DND-41 (cell line): ENCODE data around the gene UGT1A5.

Source experiments
- ATAC-seq: fragments of 200-7000 bp; cut with Tn5 transposase; 3 replicates; pipeline ENCODE4 v1.9.1; 2021; ENCODE audit warnings: low read depth; ENCODE audit not compliant: insufficient read depth
- DNase-seq: peaks from one replicate; pipeline ENCODE4 v3.0.0-alpha.2; 2020
- H2AFZ ChIP-seq: 2 replicates; pipeline ENCODE4 v1.6.0; 2012; ENCODE audit warnings: low read depth, low read length
- H3K27ac ChIP-seq: 2 replicates; pipeline ENCODE4 v1.5.1; 2012; ENCODE audit warnings: low read length, inconsistent platforms
- H3K27me3 ChIP-seq: fragments of 200-600 bp; sonication (generic); 2 replicates; pipeline ENCODE4 v1.6.0; 2012; ENCODE audit warnings: low read length, mild to moderate bottlenecking, inconsistent platforms; ENCODE audit not compliant: insufficient read depth, poor library complexity
- H3K36me3 ChIP-seq: 2 replicates; pipeline ENCODE4 v1.5.1; 2012; ENCODE audit warnings: low read length, inconsistent platforms; ENCODE audit not compliant: insufficient read depth
- H3K4me1 ChIP-seq: 2 replicates; pipeline ENCODE4 v1.5.1; 2012; ENCODE audit warnings: mild to moderate bottlenecking, low read length; ENCODE audit not compliant: insufficient read depth
- H3K4me2 ChIP-seq: 2 replicates; pipeline ENCODE4 v1.6.0; 2012; ENCODE audit warnings: mild to moderate bottlenecking, moderate library complexity, low read length, inconsistent platforms; ENCODE audit not compliant: insufficient read depth
- H3K4me3 ChIP-seq, 2 experiments: fragments of 200-600 bp in 1 of 2; shearing (Covaris generic) in 1 of 2; 2 replicates each; pipeline ENCODE4 v1.5.1; 2012 to 2016; ENCODE audit warnings: inconsistent platforms in 2 of 2, low read length in 2 of 2, mild to moderate bottlenecking in 2 of 2, low read depth in 1 of 2, moderate library complexity in 1 of 2
- H3K79me2 ChIP-seq: 2 replicates; pipeline ENCODE4 v1.6.0; 2012; ENCODE audit warnings: low read length, inconsistent platforms; ENCODE audit not compliant: insufficient read depth
- H3K9ac ChIP-seq: 2 replicates; pipeline ENCODE4 v1.6.0; 2012; ENCODE audit warnings: low read depth, mild to moderate bottlenecking, inconsistent platforms, low read length, moderate library complexity
- H3K9me3 ChIP-seq: 2 replicates; pipeline ENCODE4 v1.5.1; 2012; ENCODE audit warnings: low read length, moderate library complexity, mild to moderate bottlenecking, inconsistent platforms; ENCODE audit not compliant: insufficient read depth, severe bottlenecking
- H4K20me1 ChIP-seq: 2 replicates; pipeline ENCODE4 v1.6.0; 2012; ENCODE audit warnings: low read length; ENCODE audit not compliant: insufficient read depth
- CTCF ChIP-seq: IDR thresholded peaks from 2 replicates; pipeline ENCODE4 v1.5.1; 2012; ENCODE audit warnings: borderline replicate concordance, low read length, moderate library complexity, mild to moderate bottlenecking; ENCODE audit not compliant: poor library complexity, severe bottlenecking; ENCODE audit errors: extremely low read depth
- EZH2 ChIP-seq: IDR thresholded peaks from 3 replicates; pipeline ENCODE4 v1.6.1; 2012; ENCODE audit warnings: borderline replicate concordance, low read depth, mild to moderate bottlenecking, moderate library complexity, low read length, inconsistent platforms; ENCODE audit not compliant: severe bottlenecking

The UGT1A5 gene

GRCh38 chr2:233680361-233681045, 32.2 kb upstream of the UGT1A5 start:
- Histone ChIP-seq H3K4me1 (no peaks in the 10 kb centered on the region), H3K9ac (no peak overlapping the region), H3K4me3 (no peak overlapping the region), H3K9me3 (no peaks in the 10 kb centered on the region), H3K79me2 (no peaks in the 10 kb centered on the region), H4K20me1 (no peaks in the 10 kb centered on the region), H2AFZ (no peak overlapping the region), H3K36me3 (no peaks in the 10 kb centered on the region), H3K27ac (no peak overlapping the region), H3K27me3 (no peaks in the 10 kb centered on the region), H3K4me2 (no peak overlapping the region)
- no peak for DNase-seq
- no peak for ATAC-seq
- TF ChIP-seq EZH2 (no peak), CTCF (no peak)

GRCh38 chr2:233681521-233682099, 31.1 kb upstream of the UGT1A5 start, which contains the start of gene UGT1A7:
Gene UGT1A7, plus strand, starts transcription at chr2:233681901. Its CDS starts 37 bp downstream, at chr2:233681938.
- H3K27me3 ChIP-seq: no peaks in the 10 kb centered on the region
- TF ChIP-seq CTCF (no peak), EZH2 (no peak)

DNA sequence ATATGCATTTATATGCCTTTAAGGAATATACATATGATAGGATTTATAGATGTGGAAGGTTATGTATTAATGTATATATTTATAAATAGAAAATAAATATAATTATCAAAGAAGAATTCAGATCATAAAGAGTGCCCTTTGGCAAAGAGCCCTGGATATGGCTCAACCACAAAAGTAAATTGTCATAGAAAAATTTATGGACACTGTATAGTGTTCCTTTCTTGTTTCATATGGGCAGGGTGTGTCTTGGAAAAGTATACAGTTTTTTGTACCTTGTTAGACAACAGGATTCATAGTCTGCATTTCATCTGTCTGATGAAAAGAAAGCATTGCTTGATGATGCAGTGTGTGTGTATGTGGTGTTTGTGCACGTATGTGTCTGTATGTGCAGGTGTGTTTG, 28.1 kb upstream of the UGT1A5 start:
- no peaks in the 10 kb centered on the region for H3K36me3 ChIP-seq
- H3K9ac ChIP-seq: no peak overlapping the region
- no peak overlapping the region for H3K4me2 ChIP-seq
- H3K27ac ChIP-seq: no peak overlapping the region
- ATAC-seq: no peak
- H3K4me3 ChIP-seq: no peak overlapping the region
- no peaks in the 10 kb centered on the region for H3K27me3 ChIP-seq
- H3K4me1 ChIP-seq: no peaks in the 10 kb centered on the region
- no peaks in the 10 kb centered on the region for H4K20me1 ChIP-seq
- H3K9me3 ChIP-seq: no peaks in the 10 kb centered on the region
- TF ChIP-seq CTCF (no peak), EZH2 (no peak)
- H2AFZ ChIP-seq: no peak overlapping the region
- no peak for DNase-seq
- no peaks in the 10 kb centered on the region for H3K79me2 ChIP-seq

More at GRCh38 chr2:233681521-233682099, 31.1 kb upstream of the UGT1A5 start, which contains the start of gene UGT1A7:
- Histone ChIP-seq H3K4me3 (no peak within 1 kb of the TSS), H4K20me1 (no peaks in the 10 kb centered on the region), H3K36me3 (no peaks in the 10 kb centered on the region), H3K4me1 (no peaks in the 10 kb centered on the region), H3K79me2 (no peaks in the 10 kb centered on the region), H3K9ac (no peak within 1 kb of the TSS), H3K27ac (no peak within 1 kb of the TSS), H2AFZ (no peak within 1 kb of the TSS), H3K9me3 (no peaks in the 10 kb centered on the region), H3K4me2 (no peak within 1 kb of the TSS)
- no peak for DNase-seq
- no peak for ATAC-seq
